Measurements from ENCODE around the gene P2RY6. TPM values are rescaled to one million over a fixed set of nuclear protein-coding genes. Genes with fewer than 3 reads are reported as not detected.

The P2RY6 gene
- total and polyA plus RNA-seq, 3 experiments from 2014 or later: 0.20 to 0.24 TPM; not detected in 1

DNA sequence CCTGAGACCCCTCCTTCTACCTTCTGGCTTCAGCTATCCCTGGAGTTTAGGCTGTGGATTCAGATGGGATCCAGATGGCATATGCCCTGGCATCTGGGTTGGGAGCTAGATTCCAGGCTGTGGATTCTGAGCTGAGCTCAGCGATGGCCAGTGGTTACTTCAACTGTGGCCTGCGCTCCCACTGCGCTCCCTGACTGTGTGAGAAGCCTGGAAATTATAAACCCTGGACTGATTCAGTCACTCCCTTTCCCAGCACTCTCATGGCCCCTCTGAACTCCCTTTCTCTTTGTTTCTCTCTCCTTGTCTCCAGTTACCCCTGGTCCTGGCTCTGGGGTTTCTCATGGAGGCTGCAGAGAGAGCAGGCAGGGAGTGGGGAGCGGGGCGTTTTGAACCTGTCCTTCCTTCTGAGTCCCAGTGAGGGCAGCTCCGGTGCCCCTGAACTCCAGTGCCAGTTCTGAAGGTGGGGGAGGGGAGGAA, 40.8 kb downstream of the P2RY6 start:
- H3K9me3 Mint-ChIP-seq: no peaks in the 10 kb centered on the region

DNA sequence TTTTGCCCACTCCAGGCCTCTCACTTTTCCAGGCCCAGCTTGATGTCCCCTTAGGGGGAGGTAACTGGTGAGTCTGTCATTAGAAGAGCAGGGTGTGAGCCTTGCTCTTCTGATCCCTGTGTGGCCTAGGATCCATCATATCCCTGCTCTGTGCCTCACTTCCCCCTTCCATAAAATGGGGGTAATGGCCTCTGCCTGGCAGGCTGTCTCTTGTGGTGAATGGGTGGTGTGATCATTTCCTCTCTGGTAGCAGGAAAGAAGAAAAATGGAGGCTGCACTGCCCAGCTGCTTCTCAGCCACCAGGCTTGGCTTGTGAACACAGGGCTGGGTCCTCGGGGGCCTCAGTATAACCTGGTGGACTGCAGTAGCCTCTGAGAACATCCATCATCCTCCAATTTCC, 41.5 kb downstream of the P2RY6 start:
- no peaks in the 10 kb centered on the region for H3K9me3 ChIP-seq (ENCODE audit: low read length)
- Mint-ChIP-seq H3K4me1 (peaks cover 0 to 2% (median 0%) of the 10 kb centered on the region in 3 donors), H3K27me3 (peaks cover 0 to 8% of the 10 kb centered on the region in 2 donors), H3K27ac (no peak overlapping the region), H3K36me3 (peaks cover 0 to 2% (median 0%) of the 10 kb centered on the region in 3 donors), H3K4me3 (peak overlapping the region in 1 of 7 donors; percentile 30), H3K9me3 (no peaks in the 10 kb centered on the region)
- ChIA-PET POLR2A (no interaction called here), CTCF (interaction anchor here (1.6 kb wide), 1 partner anchor 22 kb away, joined by 5 read pairs; no protein-coding TSS in a partner anchor)
- DNase-seq: no peak
- H3K27me3 ChIP-seq (ENCODE audit: insufficient read depth, low read length, poor library complexity, severe bottlenecking): no peaks in the 10 kb centered on the region
- no peaks in the 10 kb centered on the region for H3K4me1 ChIP-seq (ENCODE audit: insufficient read depth, low read length)
- no peak overlapping the region for H3K4me3 ChIP-seq (ENCODE audit: low read length)
- H3K27ac ChIP-seq (ENCODE audit: low read depth, low read length): no peak overlapping the region
- no peaks in the 10 kb centered on the region for H3K36me3 ChIP-seq (ENCODE audit: insufficient read depth, low read length)

More for the DNA sequence above, 40.8 kb downstream of the P2RY6 start:
- H3K27ac Mint-ChIP-seq: no peak overlapping the region
- peaks cover 0 to 2% (median 0%) of the 10 kb centered on the region in 3 donors for H3K4me1 Mint-ChIP-seq
- peaks cover 0 to 8% of the 10 kb centered on the region in 2 donors for H3K27me3 Mint-ChIP-seq
- H3K27ac ChIP-seq (ENCODE audit: low read depth, low read length): no peak overlapping the region
- H3K27me3 ChIP-seq (ENCODE audit: insufficient read depth, low read length, poor library complexity, severe bottlenecking): no peaks in the 10 kb centered on the region
- POLR2A ChIA-PET: no interaction called here
- H3K4me1 ChIP-seq (ENCODE audit: insufficient read depth, low read length): no peaks in the 10 kb centered on the region
- H3K4me3 Mint-ChIP-seq: no peak overlapping the region
- DNase-seq: no peak
- no peaks in the 10 kb centered on the region for H3K36me3 Mint-ChIP-seq
- no peaks in the 10 kb centered on the region for H3K36me3 ChIP-seq (ENCODE audit: insufficient read depth, low read length)
- no peaks in the 10 kb centered on the region for H3K9me3 ChIP-seq (ENCODE audit: low read length)
- H3K4me3 ChIP-seq (ENCODE audit: low read length): no peak overlapping the region
- CTCF ChIA-PET: interaction anchor here (1.6 kb wide), 1 partner anchor 22 kb away, joined by 5 read pairs; no protein-coding TSS in a partner anchor

DNA sequence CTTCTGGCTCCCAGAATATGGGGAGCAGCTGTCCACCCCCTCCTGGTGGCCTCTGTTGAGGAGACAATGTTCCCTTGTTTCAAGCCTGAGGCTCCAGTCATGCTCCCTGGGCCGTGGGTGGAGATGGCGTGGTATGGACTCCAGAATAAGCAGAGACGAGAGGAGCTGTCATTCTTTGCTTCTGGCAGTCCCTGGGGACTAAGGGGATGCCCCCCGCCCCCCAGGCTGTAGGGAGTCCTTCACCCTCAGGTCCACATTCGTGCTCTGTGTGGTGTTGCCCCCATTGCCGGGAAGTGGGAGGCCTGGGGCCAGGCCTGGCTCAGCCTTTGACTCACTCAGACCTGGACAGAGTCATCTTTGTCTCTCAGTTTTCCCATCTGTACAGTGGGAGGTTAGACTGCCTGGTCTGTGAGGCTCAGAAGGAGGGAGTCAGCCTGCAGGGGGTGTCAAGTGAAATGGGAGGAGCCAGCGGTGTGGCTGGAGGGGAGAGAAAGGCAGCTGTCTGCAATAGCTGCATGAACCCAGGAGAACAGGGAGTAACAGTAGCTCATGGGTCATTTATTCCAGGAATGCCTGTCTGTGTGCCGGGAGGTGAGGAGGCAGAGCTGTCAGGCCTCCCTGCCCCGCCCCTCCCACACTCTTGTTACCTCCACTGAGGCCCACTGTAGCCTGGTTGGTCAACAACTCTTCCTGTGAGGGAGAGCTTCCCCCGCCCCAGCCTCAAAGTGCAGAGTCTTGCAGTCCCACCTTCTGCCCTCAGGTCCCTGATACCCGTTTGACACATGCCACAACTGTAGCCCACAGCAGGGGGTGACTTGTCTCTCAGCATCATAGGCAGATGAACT, 42.2 kb downstream of the P2RY6 start:
- no peak overlapping the region for H3K4me3 ChIP-seq (ENCODE audit: low read length)
- Mint-ChIP-seq H3K36me3 (peaks cover 0 to 2% (median 0%) of the 10 kb centered on the region in 3 donors), H3K4me3 (no peak overlapping the region), H3K4me1 (peaks cover 0 to 2% (median 0%) of the 10 kb centered on the region in 3 donors), H3K27me3 (peaks cover 0 to 10% of the 10 kb centered on the region in 2 donors), H3K27ac (no peak overlapping the region), H3K9me3 (no peaks in the 10 kb centered on the region)
- CTCF ChIA-PET: interaction anchor here (1.2 kb wide), 1 partner anchor 21 kb away, joined by 4 read pairs; no protein-coding TSS in a partner anchor
- POLR2A ChIA-PET: no interaction called here
- no peaks in the 10 kb centered on the region for H3K9me3 ChIP-seq (ENCODE audit: low read length)
- H3K36me3 ChIP-seq (ENCODE audit: insufficient read depth, low read length): no peaks in the 10 kb centered on the region
- no peak overlapping the region for H3K27ac ChIP-seq (ENCODE audit: low read depth, low read length)
- H3K4me1 ChIP-seq (ENCODE audit: insufficient read depth, low read length): no peaks in the 10 kb centered on the region
- no peaks in the 10 kb centered on the region for H3K27me3 ChIP-seq (ENCODE audit: insufficient read depth, low read length, poor library complexity, severe bottlenecking)
- no peak for DNase-seq

DNA sequence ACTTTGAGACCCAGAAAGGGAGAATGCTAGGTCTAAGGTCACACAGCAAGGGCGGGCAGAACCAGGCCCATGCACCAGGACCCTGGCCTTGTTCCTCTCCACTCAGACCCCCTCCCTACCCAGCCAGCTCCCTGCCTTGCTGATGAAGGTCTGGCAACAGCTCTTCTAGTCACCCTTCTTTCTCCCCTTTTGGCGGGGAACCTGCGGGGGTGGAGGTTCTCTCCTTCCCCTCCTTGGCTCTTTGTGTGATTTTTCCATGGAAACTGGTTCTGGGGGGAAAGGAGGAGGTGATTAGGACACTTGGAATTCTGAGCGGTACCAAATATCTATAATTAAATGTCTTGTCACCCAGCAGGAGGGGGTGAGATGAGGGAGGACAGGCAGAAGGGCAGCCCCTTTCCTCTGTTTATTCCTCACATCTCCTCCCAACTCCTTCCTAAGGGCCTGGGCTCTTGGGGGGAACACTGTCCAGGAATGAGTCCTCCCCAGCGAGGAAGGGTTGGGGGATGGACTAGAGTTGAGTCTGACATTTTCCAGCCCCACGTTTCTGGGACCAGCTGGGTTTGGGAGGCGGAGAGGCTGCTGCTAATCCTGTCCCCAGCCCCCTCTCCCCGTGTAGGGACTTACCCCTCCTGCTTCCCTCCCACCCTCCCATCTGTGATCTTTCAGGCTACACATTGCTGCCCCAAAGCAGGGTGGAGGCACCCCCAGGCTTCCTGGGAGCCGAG, 43.3 kb downstream of the P2RY6 start:
- no peak for DNase-seq
- Histone ChIP-seq H3K27ac (ENCODE audit: low read depth, low read length) (no peak overlapping the region), H3K36me3 (ENCODE audit: insufficient read depth, low read length) (no peaks in the 10 kb centered on the region), H3K4me1 (ENCODE audit: insufficient read depth, low read length) (no peaks in the 10 kb centered on the region), H3K4me3 (ENCODE audit: low read length) (no peak overlapping the region), H3K27me3 (ENCODE audit: insufficient read depth, low read length, poor library complexity, severe bottlenecking) (no peaks in the 10 kb centered on the region), H3K9me3 (ENCODE audit: low read length) (no peaks in the 10 kb centered on the region)
- CTCF ChIA-PET: interaction anchor here (1.2 kb wide), 1 partner anchor 20 kb away, joined by 4 read pairs; no protein-coding TSS in a partner anchor
- no peaks in the 10 kb centered on the region for H3K9me3 Mint-ChIP-seq
- POLR2A ChIA-PET: no interaction called here
- no peak overlapping the region for H3K4me3 Mint-ChIP-seq
- no peak overlapping the region for H3K27ac Mint-ChIP-seq
- peaks cover 0 to 11% of the 10 kb centered on the region in 2 donors for H3K27me3 Mint-ChIP-seq
- peaks cover 0 to 2% (median 0%) of the 10 kb centered on the region in 3 donors for H3K4me1 Mint-ChIP-seq
- peaks cover 0 to 2% (median 0%) of the 10 kb centered on the region in 3 donors for H3K36me3 Mint-ChIP-seq

DNA sequence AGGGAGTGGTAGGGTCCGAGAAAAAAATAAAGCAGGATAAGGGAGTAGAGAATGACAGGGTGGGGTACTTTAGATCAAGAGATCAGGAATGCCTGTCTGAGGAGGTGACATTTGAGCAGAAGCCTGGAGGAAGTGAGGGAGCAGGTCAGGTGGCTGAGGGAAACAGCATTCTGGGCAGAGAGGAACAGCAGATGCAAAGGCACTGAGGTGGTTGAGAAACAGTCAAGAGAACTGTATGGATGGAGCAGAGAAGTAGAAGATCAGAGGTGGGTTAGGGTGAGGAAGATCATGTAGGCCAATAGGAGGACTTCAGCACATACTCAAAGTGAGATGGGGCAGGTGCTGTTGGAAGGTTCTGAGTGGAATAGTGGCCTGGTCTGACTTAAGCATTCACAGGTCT, 44.3 kb downstream of the P2RY6 start:
- H3K36me3 ChIP-seq (ENCODE audit: insufficient read depth, low read length): no peaks in the 10 kb centered on the region
- Mint-ChIP-seq H3K27me3 (peaks cover 0 to 11% of the 10 kb centered on the region in 2 donors), H3K4me3 (no peak overlapping the region), H3K27ac (no peak overlapping the region), H3K36me3 (peaks cover 0 to 2% (median 0%) of the 10 kb centered on the region in 3 donors), H3K4me1 (peaks cover 0 to 2% (median under 1%) of the 10 kb centered on the region in 3 donors), H3K9me3 (no peaks in the 10 kb centered on the region)
- H3K4me3 ChIP-seq (ENCODE audit: low read length): no peak overlapping the region
- H3K9me3 ChIP-seq (ENCODE audit: low read length): no peaks in the 10 kb centered on the region
- ChIA-PET CTCF (interaction anchor here (1.6 kb wide), 1 partner anchor 9 kb away, joined by 3 read pairs; the partner anchor contains the start of gene ARHGEF17), POLR2A (no interaction called here)
- no peaks in the 10 kb centered on the region for H3K4me1 ChIP-seq (ENCODE audit: insufficient read depth, low read length)
- no peaks in the 10 kb centered on the region for H3K27me3 ChIP-seq (ENCODE audit: insufficient read depth, low read length, poor library complexity, severe bottlenecking)
- no peak for DNase-seq
- no peak overlapping the region for H3K27ac ChIP-seq (ENCODE audit: low read depth, low read length)

DNA sequence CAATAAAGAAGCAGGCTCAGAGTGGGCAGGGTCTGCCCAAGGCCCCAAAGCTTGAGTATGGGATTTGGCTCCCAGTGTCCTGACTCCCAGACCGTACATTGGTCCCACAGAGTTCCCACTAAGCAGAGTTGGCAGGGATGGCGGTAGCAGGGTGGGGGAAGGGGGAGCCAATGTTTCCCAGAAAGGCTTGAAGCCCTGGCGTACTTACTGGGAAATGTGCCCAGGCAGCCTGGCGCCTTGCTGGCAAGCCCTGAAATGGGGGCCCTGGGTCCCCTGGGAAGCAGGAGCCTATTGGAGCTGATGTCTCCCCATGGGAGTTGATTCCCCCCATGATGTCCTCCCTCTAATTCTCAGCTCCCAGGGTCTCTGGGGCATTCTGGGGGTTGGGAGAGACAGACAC, 45.2 kb downstream of the P2RY6 start:
- H3K36me3 Mint-ChIP-seq: peaks cover 0 to 2% (median 0%) of the 10 kb centered on the region in 3 donors

DNA sequence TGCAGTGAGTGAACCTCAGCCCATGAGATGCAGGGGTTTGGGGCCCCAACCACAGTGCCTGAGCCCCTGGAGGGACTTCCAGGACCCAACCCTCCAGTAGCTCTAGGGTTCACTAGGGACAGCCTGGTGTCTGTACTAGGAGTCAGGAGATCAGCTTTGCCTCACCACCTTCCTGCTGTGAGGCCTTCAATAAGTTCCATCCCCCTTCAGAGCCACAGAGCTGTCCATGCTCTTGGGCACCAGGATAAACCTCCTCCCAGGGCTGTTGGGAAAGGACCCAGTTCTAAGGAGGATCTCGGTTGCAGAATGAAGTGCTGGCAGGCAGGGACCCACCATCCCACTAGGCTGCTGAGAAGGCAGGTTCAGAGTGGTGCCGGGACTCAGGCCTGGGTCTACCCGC, 45.7 kb downstream of the P2RY6 start:
- H3K4me1 Mint-ChIP-seq: peaks cover 0 to 9% (median 2%) of the 10 kb centered on the region in 3 donors
- no peak overlapping the region for H3K27ac Mint-ChIP-seq
- Histone ChIP-seq H3K27ac (ENCODE audit: low read depth, low read length) (no peak overlapping the region), H3K4me1 (ENCODE audit: insufficient read depth, low read length) (no peaks in the 10 kb centered on the region), H3K9me3 (ENCODE audit: low read length) (no peaks in the 10 kb centered on the region), H3K27me3 (ENCODE audit: insufficient read depth, low read length, poor library complexity, severe bottlenecking) (no peaks in the 10 kb centered on the region), H3K4me3 (ENCODE audit: low read length) (no peak overlapping the region), H3K36me3 (ENCODE audit: insufficient read depth, low read length) (no peaks in the 10 kb centered on the region)
- H3K27me3 Mint-ChIP-seq: peaks cover 3 to 11% of the 10 kb centered on the region in 2 donors
- no peak overlapping the region for H3K4me3 Mint-ChIP-seq
- POLR2A ChIA-PET: no interaction called here
- no peak for DNase-seq
- CTCF ChIA-PET: interaction anchor here (1.2 to 2.1 kb wide), 3 partner anchors 8 to 18 kb away, joined by 3 to 6 read pairs (median 3); partner anchors contain the start of gene ARHGEF17
- peaks cover 0 to 2% (median 0%) of the 10 kb centered on the region in 3 donors for H3K36me3 Mint-ChIP-seq
- H3K9me3 Mint-ChIP-seq: no peaks in the 10 kb centered on the region

More for the DNA sequence above, 45.2 kb downstream of the P2RY6 start:
- H3K4me3 Mint-ChIP-seq: no peak overlapping the region
- H3K27ac Mint-ChIP-seq: no peak overlapping the region
- CTCF ChIA-PET: interaction anchor here (1.2 to 2.1 kb wide), 3 partner anchors 8 to 18 kb away, joined by 3 to 6 read pairs (median 3); partner anchors contain the start of gene ARHGEF17
- POLR2A ChIA-PET: no interaction called here
- DNase-seq: no peak
- Histone ChIP-seq H3K27ac (ENCODE audit: low read depth, low read length) (no peak overlapping the region), H3K9me3 (ENCODE audit: low read length) (no peaks in the 10 kb centered on the region), H3K4me3 (ENCODE audit: low read length) (no peak overlapping the region), H3K4me1 (ENCODE audit: insufficient read depth, low read length) (no peaks in the 10 kb centered on the region), H3K27me3 (ENCODE audit: insufficient read depth, low read length, poor library complexity, severe bottlenecking) (no peaks in the 10 kb centered on the region), H3K36me3 (ENCODE audit: insufficient read depth, low read length) (no peaks in the 10 kb centered on the region)
- H3K4me1 Mint-ChIP-seq: peaks cover 0 to 9% (median 2%) of the 10 kb centered on the region in 3 donors
- peaks cover 3 to 11% of the 10 kb centered on the region in 2 donors for H3K27me3 Mint-ChIP-seq
- H3K9me3 Mint-ChIP-seq: no peaks in the 10 kb centered on the region
